ENCODE measurements around the gene OR6C1. TPM values are rescaled to one million over a fixed set of nuclear protein-coding genes. Genes with fewer than 3 reads are reported as not detected.
"Not testable (repeated sequence)": the region's sequence is repeated elsewhere in the genome, so short reads cannot be mapped to it uniquely, and the experiment has no call there.

OR6C1 gene
- total RNA-seq, 1 donor from 2014 or later: not detected

- Mint-ChIP-seq H3K27me3 (no peaks in the 10 kb centered on the region), H3K36me3 (ENCODE audit: insufficient read depth) (no peaks in the 10 kb centered on the region), H3K27ac (no peak within 1 kb of the TSS), H3K4me3 (ENCODE audit: low read depth) (no peak within 1 kb of the TSS), H3K9me3 (ENCODE audit: low read depth) (no peaks in the 10 kb centered on the region), H3K4me1 (ENCODE audit: low read depth) (no peaks in the 10 kb centered on the region)
- TF ChIP-seq CTCF (IDR thresholded peaks at IDR 0.05; ENCODE audit: unreplicated experiment): no peak
- DNase-seq (ENCODE audit: low spot score, unreplicated experiment): no peak
Observed at GRCh38 chr12:55330446-55330845, 16.3 kb downstream of the OR6C1 start, which contains the start of gene OR6C3. TSS of gene OR6C3 (plus strand) at chr12:55330746. CDS start at chr12:55331701, 955 bp downstream.

- Mint-ChIP-seq H3K27ac (no peak overlapping the region), H3K9me3 (ENCODE audit: low read depth) (no peaks in the 10 kb centered on the region), H3K4me3 (ENCODE audit: low read depth) (no peak overlapping the region), H3K36me3 (ENCODE audit: insufficient read depth) (no peaks in the 10 kb centered on the region), H3K27me3 (no peaks in the 10 kb centered on the region), H3K4me1 (ENCODE audit: low read depth) (no peaks in the 10 kb centered on the region)
- no peak for DNase-seq (ENCODE audit: low spot score, unreplicated experiment)
- no peak for TF ChIP-seq CTCF (IDR thresholded peaks at IDR 0.05; ENCODE audit: unreplicated experiment)
Observed at GRCh38 chr12:55336002-55336401, 21.9 kb downstream of the OR6C1 start.

- H3K4me3 Mint-ChIP-seq (ENCODE audit: low read depth); DNase-seq (ENCODE audit: low spot score, unreplicated experiment); H3K36me3 Mint-ChIP-seq (ENCODE audit: insufficient read depth); H3K27me3 Mint-ChIP-seq; H3K27ac Mint-ChIP-seq; H3K4me1 Mint-ChIP-seq (ENCODE audit: low read depth): not testable (repeated sequence)
- peaks cover 18% of the 10 kb centered on the region for H3K9me3 Mint-ChIP-seq (ENCODE audit: low read depth)
Observed at GRCh38 chr12:55355338-55355737, 41.2 kb downstream of the OR6C1 start.

GRCh38 chr12:55362675-55363074 is 48.5 kb downstream of the OR6C1 start, which contains the start of gene OR6C75:
TSS of gene OR6C75 (plus strand) at chr12:55362975. CDS start at chr12:55365111, 2,136 bp downstream.
- H3K4me1 Mint-ChIP-seq (ENCODE audit: low read depth): no peaks in the 10 kb centered on the region
- no peaks in the 10 kb centered on the region for H3K36me3 Mint-ChIP-seq (ENCODE audit: insufficient read depth)
- peaks cover 9% of the 10 kb centered on the region for H3K9me3 Mint-ChIP-seq (ENCODE audit: low read depth)
- no peak within 1 kb of the TSS for H3K27ac Mint-ChIP-seq
- no peak for DNase-seq (ENCODE audit: low spot score, unreplicated experiment)
- no peaks in the 10 kb centered on the region for H3K27me3 Mint-ChIP-seq
- no peak within 1 kb of the TSS for H3K4me3 Mint-ChIP-seq (ENCODE audit: low read depth)
- no peak for TF ChIP-seq CTCF (IDR thresholded peaks at IDR 0.05; ENCODE audit: unreplicated experiment)

GRCh38 chr12:55365086-55365485 is 50.9 kb downstream of the OR6C1 start:
- Mint-ChIP-seq H3K9me3 (ENCODE audit: low read depth) (peaks cover 3% of the 10 kb centered on the region), H3K4me3 (ENCODE audit: low read depth) (no peak overlapping the region), H3K27me3 (no peaks in the 10 kb centered on the region), H3K27ac (no peak overlapping the region), H3K4me1 (ENCODE audit: low read depth) (no peaks in the 10 kb centered on the region), H3K36me3 (ENCODE audit: insufficient read depth) (no peaks in the 10 kb centered on the region)
- TF ChIP-seq CTCF (IDR thresholded peaks at IDR 0.05; ENCODE audit: unreplicated experiment): no peak
- DNase-seq (ENCODE audit: low spot score, unreplicated experiment): no peak

Other genes starting within 250 kb of the OR6C1 start
- not detected in 2 replicates for gene OR9K2, start 187.9 kb upstream of the OR6C1 start, total RNA-seq
- gene OR10A7, start 93.3 kb upstream of the OR6C1 start, total RNA-seq: not detected in 2 replicates
- gene OR6C74, start 69.7 kb upstream of the OR6C1 start, total RNA-seq: not detected in 2 replicates
- gene OR6C6, start 17.8 kb upstream of the OR6C1 start, total RNA-seq: not detected in 2 replicates
- not detected in 2 replicates for gene OR6C3, start 16.4 kb downstream of the OR6C1 start, total RNA-seq
- not detected in 2 replicates for gene OR6C75, start 48.6 kb downstream of the OR6C1 start, total RNA-seq
- gene OR6C65, start 86.2 kb downstream of the OR6C1 start, total RNA-seq: not detected in 2 replicates
- gene OR6C76, start 111.9 kb downstream of the OR6C1 start, total RNA-seq: not detected in 2 replicates
- not detected in 2 replicates for gene OR6C2, start 129.7 kb downstream of the OR6C1 start, total RNA-seq
- gene OR6C70, start 155.8 kb downstream of the OR6C1 start, total RNA-seq: not detected in 2 replicates
- gene OR6C68, start 178.0 kb downstream of the OR6C1 start, total RNA-seq: not detected in 2 replicates
- gene OR6C4, start 235.3 kb downstream of the OR6C1 start, total RNA-seq: not detected in 2 replicates